Medulla oblongata (tissue), 1 donor: Measurements from ENCODE around the gene CNKSR1.

Source experiments
- DNase-seq: peaks from one replicate; pipeline ENCODE4 v3.0.0-alpha.2; 2015; ENCODE audit errors: extremely low spot score

The CNKSR1 gene, protein sequence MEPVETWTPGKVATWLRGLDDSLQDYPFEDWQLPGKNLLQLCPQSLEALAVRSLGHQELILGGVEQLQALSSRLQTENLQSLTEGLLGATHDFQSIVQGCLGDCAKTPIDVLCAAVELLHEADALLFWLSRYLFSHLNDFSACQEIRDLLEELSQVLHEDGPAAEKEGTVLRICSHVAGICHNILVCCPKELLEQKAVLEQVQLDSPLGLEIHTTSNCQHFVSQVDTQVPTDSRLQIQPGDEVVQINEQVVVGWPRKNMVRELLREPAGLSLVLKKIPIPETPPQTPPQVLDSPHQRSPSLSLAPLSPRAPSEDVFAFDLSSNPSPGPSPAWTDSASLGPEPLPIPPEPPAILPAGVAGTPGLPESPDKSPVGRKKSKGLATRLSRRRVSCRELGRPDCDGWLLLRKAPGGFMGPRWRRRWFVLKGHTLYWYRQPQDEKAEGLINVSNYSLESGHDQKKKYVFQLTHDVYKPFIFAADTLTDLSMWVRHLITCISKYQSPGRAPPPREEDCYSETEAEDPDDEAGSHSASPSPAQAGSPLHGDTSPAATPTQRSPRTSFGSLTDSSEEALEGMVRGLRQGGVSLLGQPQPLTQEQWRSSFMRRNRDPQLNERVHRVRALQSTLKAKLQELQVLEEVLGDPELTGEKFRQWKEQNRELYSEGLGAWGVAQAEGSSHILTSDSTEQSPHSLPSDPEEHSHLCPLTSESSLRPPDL

DNA sequence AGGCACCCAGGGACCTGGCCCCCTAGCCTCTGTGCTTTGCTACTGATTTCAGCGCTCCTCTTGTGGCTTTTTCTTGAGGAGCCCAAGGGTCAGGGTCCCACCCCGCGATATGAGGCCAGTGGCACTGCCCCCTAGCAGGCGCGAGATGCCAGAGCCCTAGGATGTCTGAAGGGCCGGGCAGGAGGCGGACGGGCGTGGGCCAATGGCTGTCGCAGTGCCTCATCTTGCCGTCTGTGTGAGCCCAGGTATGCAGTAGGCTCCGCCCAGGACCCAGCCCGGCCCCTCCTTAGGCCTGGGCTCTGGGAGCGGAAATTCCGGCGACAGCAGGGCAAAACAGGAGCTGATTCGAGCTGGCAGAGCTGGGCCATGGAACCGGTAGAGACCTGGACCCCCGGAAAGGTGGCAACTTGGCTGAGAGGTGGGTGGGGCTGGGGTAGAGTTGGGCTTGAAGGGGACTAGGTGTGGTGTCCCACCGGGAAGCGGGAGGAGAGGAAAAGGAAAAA is at the start of gene CNKSR1:
TSS of gene CNKSR1 (plus strand) at position 310 of the 503 bp plus-strand sequence. CDS start at position 367, 57 bp downstream.
- no peak for DNase-seq

DNA sequence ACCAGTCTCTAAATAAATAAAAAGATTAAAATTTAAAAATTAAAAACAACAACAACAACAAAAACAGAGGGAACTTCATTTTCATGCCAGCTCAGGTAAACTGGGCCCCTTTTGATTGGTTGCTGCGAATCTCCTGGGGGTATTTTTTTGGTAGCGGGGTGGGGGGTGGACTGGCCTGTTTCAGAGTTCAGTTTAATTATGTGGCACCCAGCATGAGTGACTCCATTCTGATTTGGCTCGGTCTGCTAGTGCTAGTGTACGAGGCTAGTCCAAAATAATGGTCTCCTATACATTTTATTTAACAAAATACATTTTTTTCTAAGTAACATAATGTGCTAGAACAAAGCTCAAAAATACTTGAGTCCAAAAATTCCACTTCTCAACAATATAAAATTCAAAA is 47.5 kb upstream of the CNKSR1 start:
- DNase-seq: no peak

DNA sequence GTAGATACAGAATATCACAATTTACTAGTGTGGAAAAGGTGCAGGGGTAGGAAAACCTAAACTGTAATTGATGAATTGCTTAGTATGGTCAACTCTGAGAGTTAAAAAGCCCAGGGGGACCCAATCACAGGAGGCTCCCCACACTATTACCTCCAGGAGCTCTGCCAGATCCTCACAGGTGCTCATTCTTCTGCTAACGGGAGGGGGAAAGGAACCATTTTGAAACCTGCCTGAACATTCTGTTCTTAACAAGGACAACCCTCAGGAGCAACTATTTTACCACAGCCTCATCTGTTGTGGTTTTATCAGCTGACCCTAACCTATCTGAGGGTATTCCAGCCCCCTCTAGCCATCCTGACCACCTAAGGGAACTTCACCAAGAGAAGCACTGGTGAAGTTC is 46.6 kb upstream of the CNKSR1 start:
- DNase-seq: no peak

DNA sequence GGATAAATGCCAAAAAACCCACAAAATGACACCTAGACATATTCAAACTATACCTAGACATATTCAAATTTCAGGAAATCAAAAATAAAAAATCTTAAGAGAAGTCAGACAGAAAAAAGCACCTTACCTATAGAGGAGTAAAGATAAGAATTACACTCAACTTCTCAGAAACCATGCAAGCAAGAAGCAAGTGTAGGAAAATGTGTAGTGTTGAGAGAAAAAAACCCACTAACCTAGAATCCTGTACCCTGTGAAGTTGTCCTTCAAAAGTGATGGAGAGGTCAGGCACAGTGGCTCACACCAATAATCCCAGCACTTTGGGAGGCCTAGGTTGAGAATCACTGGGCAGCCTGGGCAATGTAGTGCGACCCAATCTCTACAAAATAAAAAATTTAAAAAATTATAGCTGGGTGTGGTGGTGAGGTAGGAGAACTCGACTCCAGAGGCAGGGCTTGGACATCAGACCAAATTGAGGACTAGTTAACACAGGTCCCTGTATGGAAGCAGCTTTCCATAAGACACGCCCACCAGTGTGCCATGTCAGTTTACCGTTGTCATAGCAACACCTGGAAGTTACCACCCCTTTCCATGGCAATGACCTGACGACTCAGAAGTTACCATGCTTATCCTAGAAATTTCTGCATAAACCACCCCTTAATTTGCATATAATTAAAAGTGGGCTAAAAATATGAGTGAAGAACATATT is 45.0 kb upstream of the CNKSR1 start:
- no peak for DNase-seq

DNA sequence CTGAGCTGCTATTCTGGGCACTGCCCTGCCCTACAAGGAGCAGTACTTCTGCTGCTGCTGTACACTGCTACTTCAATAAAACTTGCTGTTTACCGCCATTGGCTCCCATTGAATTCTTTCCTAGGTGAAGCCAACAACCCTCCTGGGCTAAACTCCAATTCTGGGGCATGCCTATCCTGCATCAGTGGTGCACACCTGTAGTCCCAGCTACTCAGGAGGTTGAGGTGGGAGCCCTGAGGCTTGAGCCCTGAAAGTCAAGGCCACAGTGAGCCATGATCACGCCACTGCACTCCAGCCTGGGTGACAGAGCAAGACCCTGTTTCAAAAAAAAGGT is 44.5 kb upstream of the CNKSR1 start:
- no peak for DNase-seq

DNA sequence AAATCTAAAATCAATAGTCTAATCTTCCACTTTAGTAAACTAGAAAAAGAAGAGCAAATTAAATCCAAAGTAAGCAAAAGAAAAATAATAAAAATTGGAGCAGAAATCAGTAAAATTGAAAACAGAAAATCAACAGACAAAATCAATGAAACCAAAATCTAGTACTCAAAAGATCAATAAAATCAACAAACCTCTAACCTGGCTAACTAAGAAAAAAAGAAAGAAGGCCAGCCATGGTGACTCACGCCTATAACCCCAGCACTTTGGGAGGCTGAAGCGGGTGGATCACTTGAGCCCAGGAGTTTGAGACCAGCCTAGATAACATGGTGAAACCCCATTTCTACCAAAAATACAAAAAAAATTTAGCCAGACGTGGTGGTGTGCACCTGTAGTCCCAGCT is 42.8 kb upstream of the CNKSR1 start:
- no peak for DNase-seq

DNA sequence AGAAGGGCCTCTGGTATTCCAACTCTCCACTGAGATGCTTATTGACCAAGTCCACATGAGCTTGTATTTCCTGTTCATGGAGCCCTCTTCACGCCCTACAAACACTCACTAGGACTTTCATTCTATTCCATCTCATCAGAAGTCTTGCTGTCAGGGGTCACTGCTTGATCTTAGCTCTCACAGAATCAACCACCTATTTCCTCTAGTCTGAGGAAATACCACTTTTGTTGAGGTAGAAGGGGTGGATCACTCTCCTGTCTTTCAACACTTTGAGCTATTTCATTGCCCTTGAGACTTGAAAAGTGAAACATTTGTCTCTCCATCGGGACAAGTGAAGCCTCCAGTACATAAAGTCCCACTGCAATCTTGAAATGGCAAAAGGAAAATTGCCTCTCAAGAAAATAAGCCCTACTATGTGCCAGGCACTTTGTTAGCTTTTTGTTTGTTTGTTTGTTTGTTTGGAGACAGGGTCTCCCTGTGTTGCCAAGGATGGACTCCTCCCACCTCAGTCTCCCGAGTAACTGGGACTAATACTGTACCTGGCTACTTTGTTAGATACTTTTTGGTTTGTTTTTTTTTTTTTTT is 38.2 kb upstream of the CNKSR1 start:
- DNase-seq: no peak

DNA sequence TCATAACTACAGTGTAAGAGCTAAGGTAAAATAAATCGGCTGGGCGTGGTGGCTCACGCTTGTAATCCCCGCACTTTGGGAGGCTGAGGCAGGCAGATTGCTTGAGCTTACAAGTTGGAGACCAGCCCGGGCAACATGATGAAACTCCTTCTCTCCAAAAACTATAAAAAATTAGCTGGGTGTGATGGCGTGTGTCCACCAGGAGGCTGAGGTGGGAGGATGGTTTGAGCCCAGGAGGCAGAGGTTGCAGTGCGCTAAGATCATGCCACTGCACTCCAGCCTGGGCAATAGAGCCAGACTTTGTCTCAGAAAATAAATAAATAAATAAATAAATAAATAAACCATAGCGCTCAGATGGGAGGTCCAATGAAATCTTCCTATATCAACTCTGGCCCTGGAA is 35.1 kb upstream of the CNKSR1 start:
- no peak for DNase-seq

DNA sequence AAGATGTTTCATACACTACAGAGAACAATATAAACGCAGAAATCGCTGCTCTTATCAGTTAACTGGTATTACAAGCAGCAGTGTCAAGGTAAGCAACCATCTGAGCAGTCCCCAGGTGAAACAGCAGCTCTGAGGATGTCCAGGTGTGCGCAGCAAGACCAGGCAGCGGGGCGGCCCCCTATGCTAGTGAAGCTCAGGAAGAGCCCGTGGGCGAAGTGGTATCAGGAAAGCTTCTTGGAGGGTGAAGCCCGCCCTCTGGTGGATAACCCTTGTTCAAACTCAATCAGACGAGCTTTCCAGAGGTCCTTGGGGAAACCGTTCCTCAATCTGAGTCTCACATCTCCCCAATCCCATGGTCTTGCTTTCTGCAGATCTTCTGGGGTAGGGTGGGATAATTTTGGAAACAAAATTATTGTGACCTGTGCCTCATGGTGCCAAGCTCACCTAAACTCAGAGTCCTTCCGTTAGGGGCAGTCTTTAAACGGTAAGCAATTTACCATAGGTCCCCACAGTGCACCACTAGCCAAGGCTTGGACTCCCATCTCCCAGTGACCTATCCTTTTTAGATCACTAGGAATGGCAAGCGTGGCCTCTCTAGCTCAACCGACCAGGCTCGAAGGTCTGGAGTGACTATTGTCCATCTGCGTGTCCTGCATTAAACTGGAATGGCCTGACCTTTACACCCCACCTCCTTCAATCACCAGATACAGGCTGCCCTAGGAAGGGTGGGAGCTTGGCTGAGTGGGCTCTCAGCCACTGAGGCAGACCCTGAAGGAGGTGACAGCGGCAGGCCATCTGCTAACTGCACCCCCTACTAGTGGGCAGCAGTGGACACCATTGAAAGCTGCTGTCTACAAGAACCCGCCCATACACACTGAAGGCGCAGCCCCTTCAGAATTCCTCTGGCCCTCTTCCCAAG is 32.0 kb upstream of the CNKSR1 start:
- peak; percentile 96 for DNase-seq

DNA sequence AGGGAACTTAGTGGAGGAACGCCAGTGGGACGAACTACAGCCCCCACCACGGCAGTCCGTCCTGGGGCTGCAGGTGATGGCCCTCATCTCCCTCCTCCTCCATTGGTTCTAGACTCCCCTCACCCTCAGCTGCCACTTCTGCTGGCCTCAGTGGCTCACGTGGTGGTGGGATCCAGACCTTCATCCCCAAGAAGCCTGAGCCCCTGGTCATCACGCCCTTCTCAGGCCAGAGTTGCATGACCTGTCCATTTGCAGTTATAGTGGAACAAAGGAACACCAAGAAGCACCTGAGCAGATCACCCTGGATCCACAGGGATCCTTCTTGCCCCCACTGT is 31.4 kb upstream of the CNKSR1 start:
- no peak for DNase-seq

DNA sequence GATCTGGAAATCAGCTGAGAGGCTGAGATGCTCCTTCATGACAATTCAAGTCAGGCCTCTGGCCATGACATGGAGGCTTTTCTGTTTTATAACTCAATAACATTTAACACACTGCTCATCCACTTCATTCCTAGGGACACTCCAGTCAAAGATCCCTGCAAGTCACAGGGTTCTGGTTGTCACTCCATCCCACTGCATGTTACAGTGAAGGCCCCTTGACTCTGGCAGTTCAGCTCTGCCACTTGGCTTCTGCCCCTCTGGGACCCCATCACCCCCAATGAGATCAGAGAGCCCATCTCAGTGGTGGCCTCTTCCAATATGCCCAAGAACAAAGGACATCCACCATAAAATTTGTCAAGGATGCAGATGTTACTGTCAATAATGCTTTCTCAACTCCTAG is 28.4 kb upstream of the CNKSR1 start:
- DNase-seq: no peak

DNA sequence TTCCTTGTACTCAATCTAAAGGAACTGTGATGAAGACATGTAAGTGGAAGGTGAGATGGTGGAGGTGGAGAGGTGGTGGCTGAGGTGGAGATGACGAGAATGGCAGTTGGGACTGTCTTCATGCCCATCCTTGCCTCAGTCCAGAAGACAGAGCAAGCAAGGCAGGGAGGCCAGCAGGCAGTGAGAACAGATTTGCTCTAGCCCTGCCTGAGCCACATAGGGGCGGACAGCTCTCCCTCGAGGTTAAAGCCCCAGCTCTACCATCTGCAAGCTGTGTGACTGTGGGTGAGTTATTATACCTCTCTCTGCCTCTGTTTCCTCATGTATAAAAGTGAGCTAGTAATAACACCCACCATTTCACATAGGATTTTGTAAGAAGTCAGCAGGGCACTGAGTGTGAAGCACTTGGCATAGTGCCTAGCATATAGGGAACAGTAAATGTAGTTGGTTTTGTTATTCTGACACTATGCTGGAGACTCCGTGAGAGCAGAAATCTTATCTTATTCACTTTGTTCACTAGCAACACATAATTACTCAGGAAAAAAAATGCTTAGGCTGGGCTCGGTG is 23.2 kb upstream of the CNKSR1 start:
- no peak for DNase-seq

DNA sequence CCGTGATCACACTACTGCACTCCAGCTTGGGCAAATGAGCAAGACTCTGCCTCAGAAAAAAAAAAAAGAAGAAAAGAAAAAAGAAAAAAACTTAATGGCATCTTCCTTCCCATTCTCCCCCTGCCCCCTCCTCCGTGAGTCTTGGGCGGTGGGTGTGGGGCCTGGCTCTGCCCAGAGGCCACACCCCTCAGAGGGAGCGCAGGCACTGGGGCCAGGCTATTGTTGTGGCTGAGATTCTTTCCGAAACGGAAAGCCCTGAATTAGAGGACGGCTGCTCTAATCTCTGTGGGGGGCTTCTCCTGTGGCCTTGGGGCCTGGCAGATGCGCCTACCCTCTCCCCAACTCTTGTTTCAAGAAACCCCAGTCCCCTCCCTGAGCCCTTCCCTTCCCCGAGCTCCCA is 22.5 kb upstream of the CNKSR1 start:
- no peak for DNase-seq

DNA sequence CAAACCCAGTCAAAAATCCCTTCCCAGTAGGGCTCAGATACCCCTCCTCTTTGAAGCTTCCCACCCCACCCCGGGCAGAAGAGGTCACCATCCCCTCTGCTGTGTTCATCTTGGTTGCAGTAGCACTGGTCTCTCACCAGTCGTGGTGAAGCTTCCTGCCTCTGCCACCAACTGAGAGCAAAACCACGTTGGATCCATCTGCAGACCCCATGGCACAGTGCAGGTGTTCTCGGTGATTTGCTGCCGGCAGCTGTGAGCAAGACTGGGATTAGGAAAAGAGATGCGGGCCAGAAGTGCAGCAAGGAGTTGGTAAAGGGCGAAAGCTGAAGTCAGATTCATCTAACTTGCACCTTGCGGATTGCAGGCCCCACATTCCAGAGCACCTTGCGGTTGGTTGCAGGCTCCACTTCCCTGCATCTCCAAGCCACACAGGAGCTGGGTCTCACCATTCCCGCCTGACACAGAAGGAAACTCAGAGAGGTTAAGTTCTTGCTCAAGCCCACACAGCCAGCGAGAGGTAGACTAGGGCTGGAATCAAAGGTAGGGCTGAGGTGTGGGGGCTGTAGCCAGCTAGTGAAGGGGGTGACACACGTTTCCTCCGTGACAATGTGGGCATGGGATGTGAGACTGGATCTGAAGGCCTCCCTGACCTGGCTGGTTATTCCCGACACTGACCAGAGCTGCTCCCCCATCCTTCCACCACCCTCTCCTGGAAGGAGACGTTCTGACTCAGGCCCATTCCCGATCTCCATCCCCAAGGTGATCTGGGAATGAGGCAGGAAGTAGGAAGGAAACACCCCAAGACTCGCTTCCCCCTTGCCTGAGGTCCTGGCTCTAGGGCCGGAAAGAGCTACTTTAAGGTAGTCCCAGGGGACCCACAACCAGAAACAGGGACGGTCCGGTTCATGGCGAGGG is 21.7 kb upstream of the CNKSR1 start:
- DNase-seq: no peak

DNA sequence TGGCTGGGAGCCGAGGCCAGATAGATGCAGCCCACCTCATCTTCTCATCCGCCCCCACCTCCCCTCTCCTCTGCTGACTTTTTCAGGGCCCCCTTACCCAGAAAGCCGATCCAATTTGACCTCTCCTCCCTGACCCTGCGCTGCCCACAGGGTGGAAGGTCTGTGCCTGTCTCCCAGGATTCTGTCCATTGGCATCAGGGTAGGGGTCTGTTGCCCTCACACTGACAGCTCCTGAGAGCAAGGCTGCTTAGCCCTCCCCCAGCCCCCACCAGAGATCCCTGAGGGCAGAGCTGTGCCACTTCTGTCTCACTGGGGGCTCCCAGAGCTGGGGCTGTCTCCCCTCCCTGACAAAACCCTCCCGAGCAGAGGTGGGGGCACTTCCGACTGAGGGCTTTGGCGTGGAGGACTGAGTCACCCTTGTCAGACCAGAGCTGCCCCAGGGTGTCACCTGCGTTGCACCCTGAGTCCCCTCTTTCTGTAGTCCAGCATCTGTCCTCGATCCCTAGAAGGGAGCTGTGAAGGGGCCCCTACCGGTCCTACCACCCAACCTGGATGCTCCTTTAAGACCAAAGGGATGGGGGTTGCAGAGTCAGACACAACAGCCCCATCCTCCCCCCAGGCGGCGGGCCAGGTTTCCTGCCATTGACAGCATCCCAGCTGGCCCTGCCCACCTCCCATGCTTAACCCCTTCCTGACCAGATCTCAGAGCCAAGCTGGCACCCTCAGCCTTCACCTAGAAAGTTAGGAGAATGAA is 20.8 kb upstream of the CNKSR1 start:
- DNase-seq: no peak

DNA sequence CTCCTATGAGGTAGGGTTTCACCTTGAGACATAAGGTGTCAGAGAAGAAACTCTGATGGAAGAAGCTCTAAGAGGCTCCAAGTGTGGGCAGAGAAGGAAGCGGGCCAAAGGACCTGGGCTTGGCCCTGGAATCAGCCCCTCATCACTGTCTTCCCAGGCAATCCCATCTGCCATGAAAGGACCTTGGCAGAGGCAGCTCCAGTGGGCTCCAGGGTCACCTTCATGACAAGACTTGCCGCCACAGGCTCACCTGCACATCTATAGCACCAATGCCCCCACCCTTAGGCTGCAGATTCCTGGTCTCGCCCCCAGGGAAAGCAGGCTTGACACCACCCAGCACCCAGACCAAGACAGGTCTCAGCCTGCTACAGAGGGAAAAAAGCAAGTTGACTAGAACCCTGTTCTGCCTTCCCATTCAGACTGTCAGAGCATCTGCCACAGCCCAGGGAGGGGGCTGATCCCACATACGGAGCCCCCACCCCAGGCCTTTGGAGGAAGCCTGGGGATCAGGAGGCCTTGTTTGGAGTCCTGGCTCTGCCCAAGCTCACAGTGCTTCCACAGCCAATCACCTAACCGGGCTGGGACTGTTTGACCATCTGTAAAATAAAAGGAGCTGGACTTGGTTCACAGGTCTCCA is 18.9 kb upstream of the CNKSR1 start:
- no peak for DNase-seq

DNA sequence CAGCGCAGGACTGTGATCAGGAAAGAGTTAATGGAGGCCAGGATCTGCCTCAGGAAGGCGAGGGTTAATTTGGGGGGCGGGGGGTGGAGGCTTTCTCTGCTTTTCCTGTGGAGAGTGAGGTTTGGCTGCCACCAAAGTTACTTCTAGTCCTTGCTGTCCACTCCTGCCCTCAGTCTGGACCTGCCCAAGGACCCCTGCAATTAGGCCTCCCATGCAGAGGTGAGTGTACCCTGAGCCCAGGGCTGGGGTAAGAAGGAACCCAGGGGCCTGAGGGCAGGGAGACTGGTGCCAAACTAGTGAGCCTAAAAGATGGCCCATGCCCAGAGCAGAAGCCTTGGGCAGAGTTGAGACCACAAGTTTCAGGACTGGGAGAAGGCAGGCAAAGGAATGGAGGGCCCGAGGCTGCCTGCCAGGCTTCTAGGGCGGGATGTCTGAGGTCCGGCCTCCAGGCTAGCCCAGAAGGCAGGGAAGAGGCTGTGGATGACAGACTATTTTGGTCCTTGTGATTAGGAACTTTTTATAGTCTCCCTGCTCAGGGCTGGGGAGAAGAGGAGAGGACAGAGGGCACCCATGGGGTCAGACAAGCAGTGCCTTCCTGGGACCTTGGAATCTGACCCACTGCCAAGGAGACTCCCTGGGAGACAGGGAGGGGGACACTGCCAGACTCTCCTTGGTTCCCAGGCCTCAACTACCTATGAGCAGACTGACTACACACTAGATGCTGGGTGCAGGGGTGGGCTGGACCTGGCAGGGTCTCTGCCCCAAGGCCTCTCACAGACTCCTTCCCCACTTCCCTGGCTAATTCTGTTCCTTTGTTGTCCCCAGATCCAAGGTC is 18.2 kb upstream of the CNKSR1 start, which contains the start of gene FAM110D:
TSS of gene FAM110D (plus strand) at position 172 of the 835 bp plus-strand sequence. CDS start 2,213 bp downstream, outside the sequence.
- no peak for DNase-seq

DNA sequence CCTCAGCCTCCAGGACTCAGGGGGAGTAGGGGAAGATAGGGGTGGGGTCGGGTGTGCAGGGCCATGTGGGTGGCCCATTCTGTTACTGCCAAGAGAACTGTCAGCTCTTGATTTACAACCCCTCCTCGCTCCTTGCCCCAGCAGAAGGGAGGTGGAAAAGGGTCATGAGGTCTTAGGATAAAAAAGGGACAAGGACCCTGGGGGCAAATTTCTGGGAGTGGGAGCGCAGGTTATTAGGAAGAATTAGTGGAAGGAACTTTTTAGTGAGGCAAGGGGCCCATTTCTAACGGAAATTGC is 17.6 kb upstream of the CNKSR1 start:
- no peak for DNase-seq
